Measurements from ENCODE around the gene FBXO41.

FBXO41 gene

GRCh38 chr2:73239776-73240175, 44.5 kb downstream of the FBXO41 start:
- TF ChIP-seq CTCF (conservative IDR thresholded peaks at IDR 0.05; ENCODE audit: low read length) = no peak
- no peak overlapping the region for H3K4me3 ChIP-seq (ENCODE audit: low read length)
- DNase-seq (ENCODE audit: low read depth) = peak; percentile 48

DNA sequence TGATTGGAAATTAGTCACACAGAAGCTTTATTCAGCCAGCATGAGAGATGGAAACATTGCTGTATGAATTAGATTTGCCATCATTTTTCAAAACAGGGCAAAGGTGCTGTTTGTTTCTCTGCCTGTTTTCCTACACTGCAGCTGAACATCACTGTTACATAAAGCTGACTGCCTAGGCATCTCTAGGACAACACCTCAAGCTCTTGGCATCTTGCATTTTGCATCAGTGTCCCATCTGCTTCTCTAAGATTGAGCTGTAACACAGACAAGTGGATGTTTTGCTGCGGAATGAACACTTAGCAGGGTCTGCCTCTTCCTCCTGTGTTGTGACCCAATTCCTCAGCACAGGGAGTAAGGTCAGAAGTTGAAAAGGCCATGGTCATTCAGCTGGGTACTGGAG, 45.3 kb downstream of the FBXO41 start:
- TF ChIP-seq CTCF (conservative IDR thresholded peaks at IDR 0.05; ENCODE audit: low read length) = no peak

GRCh38 chr2:73238149-73238548, 46.1 kb downstream of the FBXO41 start:
- TF ChIP-seq CTCF (conservative IDR thresholded peaks at IDR 0.05; ENCODE audit: low read length) = no peak

More for the DNA sequence above, 45.3 kb downstream of the FBXO41 start:
- DNase-seq (ENCODE audit: low read depth) = no peak
- no peak overlapping the region for H3K4me3 ChIP-seq (ENCODE audit: low read length)

GRCh38 chr2:73237168-73237567, 47.1 kb downstream of the FBXO41 start:
- no peak overlapping the region for H3K4me3 ChIP-seq (ENCODE audit: low read length)
- no peak for TF ChIP-seq CTCF (conservative IDR thresholded peaks at IDR 0.05; ENCODE audit: low read length)
- no peak for DNase-seq (ENCODE audit: low read depth)

More at GRCh38 chr2:73238149-73238548, 46.1 kb downstream of the FBXO41 start:
- DNase-seq (ENCODE audit: low read depth) = no peak
- H3K4me3 ChIP-seq (ENCODE audit: low read length) = no peak overlapping the region

DNA sequence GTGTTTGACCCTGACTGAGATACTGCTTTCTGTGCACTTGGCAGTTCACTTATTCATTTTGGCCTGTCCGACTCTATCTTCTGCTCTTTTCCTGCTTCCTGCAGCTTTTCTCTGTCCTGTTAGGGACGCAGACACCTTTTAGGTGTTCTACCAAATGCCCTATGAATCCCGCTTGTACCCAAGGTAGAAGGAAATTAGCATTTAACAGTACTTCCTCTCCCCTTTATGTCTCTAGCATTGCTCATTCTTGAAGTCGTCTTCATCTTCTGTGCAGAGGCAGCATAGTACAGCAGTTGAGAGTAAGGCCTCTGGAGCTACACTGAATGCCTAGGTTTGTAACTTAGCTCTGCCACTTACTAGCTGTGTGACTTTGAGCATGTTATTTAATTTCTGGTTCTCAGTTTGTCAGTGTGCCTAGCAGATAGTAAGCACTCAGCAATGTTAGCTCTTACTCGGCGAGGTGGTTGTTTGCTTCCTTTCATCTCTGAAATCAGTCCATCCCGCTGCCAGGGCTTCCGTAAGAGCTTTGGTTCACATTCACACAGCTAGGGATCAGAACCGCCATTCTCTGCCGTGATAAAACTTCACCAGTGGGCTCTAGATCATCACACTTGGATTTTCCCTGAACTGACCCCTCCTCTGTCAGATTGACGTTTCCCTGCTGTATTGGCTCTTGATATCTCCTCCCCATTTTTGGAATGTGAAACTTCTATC, 48.8 kb downstream of the FBXO41 start:
- DNase-seq (ENCODE audit: low read depth) = no peak
- peak overlapping the region; percentile 96 for H3K4me3 ChIP-seq (ENCODE audit: low read length)
- no peak for TF ChIP-seq CTCF (conservative IDR thresholded peaks at IDR 0.05; ENCODE audit: low read length)

GRCh38 chr2:73233932-73234832, 50.1 kb downstream of the FBXO41 start, which contains the start of gene CCT7:
Gene CCT7, plus strand, starts transcription at chr2:73234308. Its CDS starts 71 bp downstream, at chr2:73234379.
- H3K4me3 ChIP-seq (ENCODE audit: low read length) = peak within 1 kb of the TSS; percentile 96
- TF ChIP-seq CTCF (conservative IDR thresholded peaks at IDR 0.05; ENCODE audit: low read length) = no peak
- peak; percentile 89 for DNase-seq (ENCODE audit: low read depth)
